ENCODE measurements around the gene BCKDHB.

The BCKDHB gene

DNA sequence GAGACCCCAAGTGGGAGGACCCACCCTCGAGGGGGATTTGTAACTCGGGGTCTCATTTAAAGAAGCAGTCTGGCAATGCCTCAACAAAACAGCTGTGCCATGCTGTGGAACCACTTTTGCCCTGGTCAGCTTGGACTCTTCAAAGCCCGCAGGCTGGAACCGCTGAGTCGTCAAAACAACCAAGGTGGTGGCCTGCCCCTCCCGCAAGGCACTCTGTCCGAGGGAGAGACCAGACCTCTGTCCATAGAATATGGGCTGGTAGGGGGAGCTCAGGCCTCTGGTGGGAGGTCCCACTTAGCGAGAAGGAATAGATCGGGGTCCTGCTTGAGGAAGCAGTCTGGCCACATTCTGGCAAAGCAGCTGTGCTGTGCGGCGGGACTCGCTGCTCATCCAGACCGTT is 208.1 kb downstream of the BCKDHB start:
- in situ Hi-C loops (cut with MboI; ENCODE audit: low pct_unique_long_range_greater_than_20kb, low sequenced_read_pairs, unreplicated experiment) = no loop called here
- no peak for DNase-seq (ENCODE audit: low spot score)
- TF ChIP-seq, protein P1, sequence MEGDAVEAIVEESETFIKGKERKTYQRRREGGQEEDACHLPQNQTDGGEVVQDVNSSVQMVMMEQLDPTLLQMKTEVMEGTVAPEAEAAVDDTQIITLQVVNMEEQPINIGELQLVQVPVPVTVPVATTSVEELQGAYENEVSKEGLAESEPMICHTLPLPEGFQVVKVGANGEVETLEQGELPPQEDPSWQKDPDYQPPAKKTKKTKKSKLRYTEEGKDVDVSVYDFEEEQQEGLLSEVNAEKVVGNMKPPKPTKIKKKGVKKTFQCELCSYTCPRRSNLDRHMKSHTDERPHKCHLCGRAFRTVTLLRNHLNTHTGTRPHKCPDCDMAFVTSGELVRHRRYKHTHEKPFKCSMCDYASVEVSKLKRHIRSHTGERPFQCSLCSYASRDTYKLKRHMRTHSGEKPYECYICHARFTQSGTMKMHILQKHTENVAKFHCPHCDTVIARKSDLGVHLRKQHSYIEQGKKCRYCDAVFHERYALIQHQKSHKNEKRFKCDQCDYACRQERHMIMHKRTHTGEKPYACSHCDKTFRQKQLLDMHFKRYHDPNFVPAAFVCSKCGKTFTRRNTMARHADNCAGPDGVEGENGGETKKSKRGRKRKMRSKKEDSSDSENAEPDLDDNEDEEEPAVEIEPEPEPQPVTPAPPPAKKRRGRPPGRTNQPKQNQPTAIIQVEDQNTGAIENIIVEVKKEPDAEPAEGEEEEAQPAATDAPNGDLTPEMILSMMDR (IDR thresholded peaks at IDR 0.05; ENCODE audit: extremely low read depth, insufficient read depth, missing control alignments) = no peak

DNA sequence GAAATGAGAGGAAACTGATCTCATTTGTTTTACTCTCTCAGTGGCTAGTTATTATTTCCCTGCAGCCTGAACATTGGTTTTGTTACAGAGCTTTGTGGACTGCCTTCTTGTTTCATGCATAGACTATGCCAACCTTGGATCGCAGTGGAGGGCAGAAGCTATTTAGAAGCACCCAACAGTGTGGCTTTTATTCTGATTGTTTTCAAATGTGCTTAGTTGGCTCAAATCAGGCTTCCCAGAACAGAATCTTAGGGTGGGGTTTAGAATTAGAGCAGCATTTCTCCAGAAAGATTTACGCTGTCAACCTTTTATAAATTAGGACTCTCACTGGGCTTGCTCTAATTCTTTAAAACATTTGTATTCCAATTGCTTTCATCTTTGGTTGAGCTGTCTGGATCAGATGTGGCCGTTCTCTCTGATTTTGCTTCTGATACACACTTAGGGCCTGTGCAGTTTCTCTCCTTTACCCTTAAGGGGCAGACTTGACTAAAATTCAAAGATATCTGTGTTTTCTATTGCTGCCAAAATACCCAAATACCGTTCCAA is 210.3 kb downstream of the BCKDHB start:
- in situ Hi-C loops (cut with MboI; ENCODE audit: low pct_unique_long_range_greater_than_20kb, low sequenced_read_pairs, unreplicated experiment) = no loop called here

DNA sequence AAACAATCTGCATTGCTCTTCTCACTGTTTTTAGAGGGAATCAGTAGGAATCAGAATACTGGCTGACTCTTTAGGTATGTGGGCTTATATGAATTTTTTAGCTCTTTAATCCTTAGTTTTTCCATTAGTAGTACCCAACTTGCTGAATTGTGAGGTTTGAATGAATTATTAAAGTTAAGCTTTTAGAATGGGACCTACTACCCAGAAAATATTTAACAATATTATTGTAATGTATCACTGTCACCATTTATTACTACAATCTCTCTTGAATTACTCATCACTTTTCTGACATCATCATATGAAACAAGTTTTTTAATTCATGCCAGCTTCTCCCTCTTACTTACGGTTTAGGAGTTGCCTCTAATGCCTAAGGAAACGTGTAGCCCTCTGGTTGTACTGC is 212.7 kb downstream of the BCKDHB start:
- no peak for DNase-seq (ENCODE audit: low spot score)
- in situ Hi-C loops (cut with MboI; ENCODE audit: low pct_unique_long_range_greater_than_20kb, low sequenced_read_pairs, unreplicated experiment) = no loop called here
- TF ChIP-seq, protein P1 (IDR thresholded peaks at IDR 0.05; ENCODE audit: extremely low read depth, insufficient read depth, missing control alignments) = no peak

More for the DNA sequence above, 210.3 kb downstream of the BCKDHB start:
- DNase-seq (ENCODE audit: low spot score) = no peak
- TF ChIP-seq, protein P1 (IDR thresholded peaks at IDR 0.05; ENCODE audit: extremely low read depth, insufficient read depth, missing control alignments) = no peak

DNA sequence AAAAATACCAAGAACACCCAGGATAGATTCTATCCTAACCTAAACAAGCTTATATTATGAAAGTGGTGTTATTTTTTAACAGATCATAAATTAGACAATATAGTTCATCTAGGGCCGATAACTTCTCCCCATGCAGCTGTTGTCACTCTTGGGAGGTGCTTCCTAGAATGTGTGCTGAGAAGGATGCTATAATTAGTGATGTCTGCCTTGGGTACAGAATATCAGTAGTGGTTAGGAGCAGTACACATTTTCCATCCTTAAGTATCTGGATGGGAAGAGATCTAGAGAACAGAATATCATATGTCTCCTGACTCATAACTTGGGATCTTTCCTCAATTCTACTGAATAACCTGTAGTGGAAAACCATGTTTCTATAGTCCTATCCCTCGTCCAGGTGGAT is 214.5 kb downstream of the BCKDHB start:
- no peak for DNase-seq (ENCODE audit: low spot score)
- TF ChIP-seq, protein P1 (IDR thresholded peaks at IDR 0.05; ENCODE audit: extremely low read depth, insufficient read depth, missing control alignments) = no peak
- in situ Hi-C loops (cut with MboI; ENCODE audit: low pct_unique_long_range_greater_than_20kb, low sequenced_read_pairs, unreplicated experiment) = no loop called here

DNA sequence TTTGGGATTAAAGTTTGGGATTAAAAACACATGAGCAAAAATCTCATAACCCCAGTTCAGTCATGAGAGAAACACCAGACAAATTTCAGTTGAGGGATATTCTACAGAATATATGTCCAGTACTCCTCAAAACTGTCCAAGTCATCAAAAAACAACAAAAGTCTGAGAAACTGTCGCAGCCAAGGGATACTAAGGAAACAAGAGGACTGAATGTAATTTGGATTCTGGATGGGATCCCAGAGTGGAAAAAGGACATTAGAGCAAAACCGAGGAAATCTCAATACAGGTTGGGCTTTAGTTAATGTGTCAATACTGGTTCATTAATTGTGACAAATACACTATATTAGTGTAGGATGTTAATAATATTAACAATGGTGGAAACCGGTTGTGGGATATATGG is 219.3 kb downstream of the BCKDHB start:
- DNase-seq (ENCODE audit: low spot score) = no peak
- TF ChIP-seq, protein P1 (IDR thresholded peaks at IDR 0.05; ENCODE audit: extremely low read depth, insufficient read depth, missing control alignments) = no peak
- in situ Hi-C loops (cut with MboI; ENCODE audit: low pct_unique_long_range_greater_than_20kb, low sequenced_read_pairs, unreplicated experiment) = no loop called here

DNA sequence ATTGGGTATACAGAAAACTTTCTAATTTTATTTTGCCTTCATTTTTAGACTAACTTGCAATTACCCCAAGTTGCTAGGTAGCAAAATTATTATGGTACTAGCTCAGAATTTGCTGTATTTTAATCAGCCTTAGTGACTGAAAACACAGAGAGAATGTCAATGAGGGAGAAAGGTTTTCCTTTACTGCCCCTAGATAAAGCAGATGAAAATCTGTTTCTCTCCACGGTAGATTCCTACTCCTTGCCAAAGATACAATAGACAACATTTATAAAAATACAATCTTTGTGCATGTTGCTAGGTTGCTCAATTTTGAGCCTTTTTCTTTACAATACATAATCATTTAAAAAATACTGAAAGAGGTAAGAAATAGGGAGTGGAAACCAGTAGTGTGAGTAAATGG is 222.2 kb downstream of the BCKDHB start:
- TF ChIP-seq, protein P1 (IDR thresholded peaks at IDR 0.05; ENCODE audit: extremely low read depth, insufficient read depth, missing control alignments) = no peak
- no peak for DNase-seq (ENCODE audit: low spot score)
- in situ Hi-C loops (cut with MboI; ENCODE audit: low pct_unique_long_range_greater_than_20kb, low sequenced_read_pairs, unreplicated experiment) = no loop called here

DNA sequence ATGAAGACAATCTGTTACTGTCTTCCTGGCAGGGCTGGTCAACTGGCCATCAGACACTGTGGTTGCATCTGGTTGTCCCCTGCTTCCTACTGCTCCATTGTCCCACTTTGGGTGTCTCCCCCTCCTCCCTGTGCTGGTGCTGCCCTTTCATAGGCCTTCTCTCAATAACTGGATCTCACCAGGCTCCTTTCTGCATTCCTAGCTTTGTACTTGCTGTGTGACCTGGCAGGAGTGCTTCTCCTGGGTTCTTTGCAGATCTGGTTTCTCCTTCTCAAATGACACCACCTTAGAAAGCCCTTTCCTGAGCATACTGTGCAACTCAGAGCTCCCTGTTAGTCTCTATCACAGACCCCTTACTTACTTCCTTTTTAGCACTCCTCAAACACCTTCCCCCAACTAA is 223.0 kb downstream of the BCKDHB start:
- in situ Hi-C loops (cut with MboI; ENCODE audit: low pct_unique_long_range_greater_than_20kb, low sequenced_read_pairs, unreplicated experiment) = no loop called here
- TF ChIP-seq, protein P1 (IDR thresholded peaks at IDR 0.05; ENCODE audit: extremely low read depth, insufficient read depth, missing control alignments) = no peak
- no peak for DNase-seq (ENCODE audit: low spot score)

All from GM13977 (cell line).